HFF-Myc (cell line): ENCODE data around the gene AP1AR.

Source experiments
- DNase-seq: peaks from one replicate; pipeline ENCODE4 v3.0.0-alpha.2; 2011; ENCODE audit warnings: low read depth; ENCODE audit errors: extremely low read depth
- H3K4me3 ChIP-seq: replicated peaks from 2 replicates; pipeline ENCODE4 v1.5.1; 2011; ENCODE audit warnings: low read depth, mild to moderate bottlenecking, control low read depth, low read length
- TF ChIP-seq, protein P1 (sequence below): IDR thresholded peaks from 2 replicates; pipeline ENCODE4 v1.5.1; 2012; ENCODE audit warnings: mild to moderate bottlenecking, low read depth, low read length, control low read depth; ENCODE audit errors: missing control alignments

The AP1AR gene

DNA sequence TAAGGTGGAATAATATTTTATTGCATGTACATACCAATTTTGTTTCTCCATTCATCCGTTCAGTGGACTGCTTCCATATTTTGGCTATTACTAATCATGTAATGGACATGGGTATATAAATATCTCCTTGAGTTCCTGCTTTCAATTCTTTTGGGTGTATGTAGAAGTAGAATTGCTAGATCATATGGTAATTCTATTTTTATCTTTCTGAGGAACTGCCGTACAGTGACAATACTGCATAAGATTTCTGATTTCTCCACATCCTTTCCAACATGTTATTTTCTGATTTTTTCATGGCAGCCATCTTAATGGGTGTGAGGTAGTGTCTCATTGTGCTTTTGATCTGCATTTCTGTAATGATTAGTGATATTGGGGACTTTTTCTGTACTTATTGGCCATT is 84.8 kb downstream of the AP1AR start:
- H3K4me3 ChIP-seq = no peak overlapping the region
- TF ChIP-seq, protein P1, sequence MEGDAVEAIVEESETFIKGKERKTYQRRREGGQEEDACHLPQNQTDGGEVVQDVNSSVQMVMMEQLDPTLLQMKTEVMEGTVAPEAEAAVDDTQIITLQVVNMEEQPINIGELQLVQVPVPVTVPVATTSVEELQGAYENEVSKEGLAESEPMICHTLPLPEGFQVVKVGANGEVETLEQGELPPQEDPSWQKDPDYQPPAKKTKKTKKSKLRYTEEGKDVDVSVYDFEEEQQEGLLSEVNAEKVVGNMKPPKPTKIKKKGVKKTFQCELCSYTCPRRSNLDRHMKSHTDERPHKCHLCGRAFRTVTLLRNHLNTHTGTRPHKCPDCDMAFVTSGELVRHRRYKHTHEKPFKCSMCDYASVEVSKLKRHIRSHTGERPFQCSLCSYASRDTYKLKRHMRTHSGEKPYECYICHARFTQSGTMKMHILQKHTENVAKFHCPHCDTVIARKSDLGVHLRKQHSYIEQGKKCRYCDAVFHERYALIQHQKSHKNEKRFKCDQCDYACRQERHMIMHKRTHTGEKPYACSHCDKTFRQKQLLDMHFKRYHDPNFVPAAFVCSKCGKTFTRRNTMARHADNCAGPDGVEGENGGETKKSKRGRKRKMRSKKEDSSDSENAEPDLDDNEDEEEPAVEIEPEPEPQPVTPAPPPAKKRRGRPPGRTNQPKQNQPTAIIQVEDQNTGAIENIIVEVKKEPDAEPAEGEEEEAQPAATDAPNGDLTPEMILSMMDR = no peak
- no peak for DNase-seq

DNA sequence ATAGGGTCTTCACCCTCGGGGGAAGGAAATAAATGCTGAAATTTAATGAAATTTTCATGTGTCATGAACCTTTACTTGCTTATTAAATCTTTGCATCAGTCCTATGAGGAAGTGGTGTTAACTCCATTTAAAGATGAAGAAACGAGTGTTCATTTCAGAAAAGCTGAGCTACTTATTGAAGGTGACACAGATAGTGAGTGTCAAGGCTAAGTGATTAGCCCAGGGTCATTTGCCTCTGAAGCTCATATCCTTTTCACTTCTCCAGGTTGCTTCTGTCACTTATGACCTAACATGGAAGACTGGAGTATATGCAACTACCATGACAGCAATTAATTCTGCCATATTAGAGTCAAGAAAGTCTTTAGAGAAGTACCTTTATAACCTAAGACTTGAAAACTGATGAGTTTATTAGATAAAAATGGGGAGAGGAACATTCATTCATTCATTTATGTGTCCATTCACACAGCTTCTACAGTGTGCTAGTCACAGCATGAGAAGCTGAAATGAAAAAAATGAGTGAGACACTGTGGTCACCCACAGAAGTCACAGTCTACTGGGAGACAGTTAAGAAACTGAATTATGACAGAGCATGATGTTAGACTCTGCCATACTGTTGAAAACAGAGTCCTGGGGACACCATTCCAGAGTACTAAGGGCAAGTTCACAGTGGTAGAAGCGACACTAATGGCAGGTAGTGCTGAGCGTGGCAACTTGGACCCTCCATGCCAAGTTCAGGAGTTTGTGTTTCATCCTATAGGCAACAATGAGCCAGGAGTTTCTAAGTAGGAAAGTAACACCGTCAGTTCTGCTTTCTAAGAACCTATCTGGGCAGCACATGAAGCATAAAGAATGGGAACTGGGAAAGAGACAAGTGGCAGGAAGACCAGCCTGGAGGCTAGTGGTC is 86.9 kb downstream of the AP1AR start:
- no peak for DNase-seq
- no peak overlapping the region for H3K4me3 ChIP-seq
- TF ChIP-seq, protein P1 = no peak
